Measurements from ENCODE around the gene CUL5. TPM values are rescaled to one million over a fixed set of nuclear protein-coding genes. Genes with fewer than 3 reads are reported as not detected.

CUL5 gene
- total RNA-seq, 2 donors from 2014 or later = 28.1 to 46.4 TPM

DNA sequence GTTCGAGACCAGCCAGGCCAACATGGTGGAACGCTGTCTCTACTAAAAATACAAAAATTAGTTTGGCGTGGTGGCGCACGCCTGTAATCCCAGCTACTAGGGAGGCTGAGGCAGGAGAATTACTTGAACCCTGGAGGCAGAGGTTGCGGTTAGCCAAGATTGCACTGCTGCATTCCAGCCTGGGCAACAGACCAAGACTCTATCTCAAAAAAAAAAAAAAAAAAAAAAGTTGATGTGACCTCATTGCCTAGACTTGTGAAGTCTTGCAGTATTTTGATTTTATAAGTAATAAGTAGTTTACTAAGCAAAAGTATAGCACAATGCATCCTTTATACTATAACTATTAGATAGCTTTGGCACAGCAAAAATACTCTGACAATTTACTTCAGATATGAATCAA lies 9.9 kb upstream of the CUL5 start:
- DNase-seq (ENCODE audit: low spot score) = no peak
- Histone ChIP-seq H3K27ac (no peak overlapping the region), H3K27me3 (replicated peaks; ENCODE audit: insufficient read depth) (no peaks in the 10 kb centered on the region), H3K36me3 (no peaks in the 10 kb centered on the region), H3K4me3 (no peak overlapping the region), H3K4me1 (replicated peaks) (no peaks in the 10 kb centered on the region), H3K9me3 (no peaks in the 10 kb centered on the region)
- intact Hi-C loops (cut with DNase I) = no loop called here
- TF ChIP-seq POLR2AphosphoS5 (IDR thresholded peaks at IDR 0.05) (no peak), POLR2A (IDR thresholded peaks at IDR 0.05) (no peak)
- TF ChIP-seq, protein P1, sequence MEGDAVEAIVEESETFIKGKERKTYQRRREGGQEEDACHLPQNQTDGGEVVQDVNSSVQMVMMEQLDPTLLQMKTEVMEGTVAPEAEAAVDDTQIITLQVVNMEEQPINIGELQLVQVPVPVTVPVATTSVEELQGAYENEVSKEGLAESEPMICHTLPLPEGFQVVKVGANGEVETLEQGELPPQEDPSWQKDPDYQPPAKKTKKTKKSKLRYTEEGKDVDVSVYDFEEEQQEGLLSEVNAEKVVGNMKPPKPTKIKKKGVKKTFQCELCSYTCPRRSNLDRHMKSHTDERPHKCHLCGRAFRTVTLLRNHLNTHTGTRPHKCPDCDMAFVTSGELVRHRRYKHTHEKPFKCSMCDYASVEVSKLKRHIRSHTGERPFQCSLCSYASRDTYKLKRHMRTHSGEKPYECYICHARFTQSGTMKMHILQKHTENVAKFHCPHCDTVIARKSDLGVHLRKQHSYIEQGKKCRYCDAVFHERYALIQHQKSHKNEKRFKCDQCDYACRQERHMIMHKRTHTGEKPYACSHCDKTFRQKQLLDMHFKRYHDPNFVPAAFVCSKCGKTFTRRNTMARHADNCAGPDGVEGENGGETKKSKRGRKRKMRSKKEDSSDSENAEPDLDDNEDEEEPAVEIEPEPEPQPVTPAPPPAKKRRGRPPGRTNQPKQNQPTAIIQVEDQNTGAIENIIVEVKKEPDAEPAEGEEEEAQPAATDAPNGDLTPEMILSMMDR (IDR thresholded peaks at IDR 0.05) = no peak
- 93% methylated on average over 6 of the region's 6 CpGs for WGBS

DNA sequence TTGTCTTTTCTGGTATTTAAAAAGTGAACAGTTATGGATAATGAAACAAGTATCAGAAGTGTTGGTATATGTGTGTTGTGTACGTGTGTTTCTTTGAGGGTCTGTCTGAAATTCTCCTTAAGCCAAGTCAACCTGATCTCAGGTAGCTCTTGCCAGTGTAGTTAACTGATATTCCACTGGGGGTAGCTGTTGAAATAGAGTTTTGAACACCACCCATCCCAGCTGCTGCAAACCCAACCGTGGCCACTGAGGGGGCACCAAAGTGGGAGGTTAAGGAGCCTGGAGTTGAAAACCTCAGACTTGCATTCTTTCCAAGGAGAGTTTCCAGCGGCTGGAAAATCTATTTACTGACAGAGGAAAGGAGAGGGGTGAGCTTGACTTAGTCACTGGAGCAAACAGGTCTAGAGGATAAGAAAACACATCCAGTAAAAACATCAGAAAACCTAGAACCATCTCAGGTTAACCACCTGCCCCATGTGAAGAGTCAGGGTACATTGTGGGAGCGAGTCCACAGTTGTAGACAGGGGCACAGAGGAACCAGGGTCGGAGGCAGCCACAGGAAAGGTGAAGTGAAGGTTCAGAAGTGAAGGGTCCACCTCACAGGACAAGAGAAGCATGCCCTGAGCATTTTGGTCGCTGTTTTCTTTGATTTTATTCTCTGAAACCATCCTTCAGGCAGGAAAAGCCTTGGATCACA lies 8.8 kb upstream of the CUL5 start:
- H3K9me3 ChIP-seq = no peaks in the 10 kb centered on the region
- H3K27me3 ChIP-seq (replicated peaks; ENCODE audit: insufficient read depth) = no peaks in the 10 kb centered on the region
- DNase-seq (ENCODE audit: low spot score) = no peak
- no peaks in the 10 kb centered on the region for H3K4me1 ChIP-seq (replicated peaks)
- no peaks in the 10 kb centered on the region for H3K36me3 ChIP-seq
- intact Hi-C loops (cut with DNase I) = no loop called here
- H3K27ac ChIP-seq = no peak overlapping the region
- TF ChIP-seq POLR2A (IDR thresholded peaks at IDR 0.05) (no peak), POLR2AphosphoS5 (IDR thresholded peaks at IDR 0.05) (no peak)
- TF ChIP-seq, protein P1 (IDR thresholded peaks at IDR 0.05) = no peak
- whole genome bisulfite sequencing = 31% methylated on average over 6 of the region's 6 CpGs
- no peak overlapping the region for H3K4me3 ChIP-seq

DNA sequence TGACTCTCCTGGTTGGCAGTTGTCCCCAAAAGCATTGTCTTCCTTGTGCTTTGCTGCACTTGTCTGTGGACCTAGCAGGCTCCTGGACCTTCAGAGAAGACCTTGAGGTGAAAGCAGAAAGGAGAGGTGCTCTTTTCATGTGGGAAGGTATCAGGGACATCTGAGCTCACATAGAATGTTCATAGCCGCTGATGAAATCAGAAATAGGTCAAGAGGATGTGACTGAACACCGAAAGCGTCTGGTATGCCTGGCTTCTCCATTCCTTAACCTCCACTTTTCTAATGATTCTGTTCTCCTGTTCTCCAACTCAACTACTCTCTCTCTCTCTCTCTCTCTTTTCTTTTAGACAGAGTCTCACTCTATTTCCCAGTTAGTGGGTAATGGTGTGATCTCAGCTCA lies 6.2 kb upstream of the CUL5 start:
- intact Hi-C loops (cut with DNase I) = no loop called here
- H3K27ac ChIP-seq = no peak overlapping the region
- TF ChIP-seq POLR2AphosphoS5 (IDR thresholded peaks at IDR 0.05) (no peak), POLR2A (IDR thresholded peaks at IDR 0.05) (no peak)
- TF ChIP-seq, protein P1 (IDR thresholded peaks at IDR 0.05) = no peak
- DNase-seq (ENCODE audit: low spot score) = no peak
- no peaks in the 10 kb centered on the region for H3K4me1 ChIP-seq (replicated peaks)
- no peaks in the 10 kb centered on the region for H3K27me3 ChIP-seq (replicated peaks; ENCODE audit: insufficient read depth)
- WGBS = 85% methylated on average over 3 of the region's 3 CpGs
- no peak overlapping the region for H3K4me3 ChIP-seq
- H3K9me3 ChIP-seq = no peaks in the 10 kb centered on the region
- no peaks in the 10 kb centered on the region for H3K36me3 ChIP-seq

- 86% methylated on average over 5 of the region's 5 CpGs for WGBS
- no peak for DNase-seq (ENCODE audit: low spot score)
- intact Hi-C loops (cut with DNase I) = no loop called here
- H3K4me1 ChIP-seq (replicated peaks) = no peaks in the 10 kb centered on the region
- H3K4me3 ChIP-seq = no peak overlapping the region
- no peak overlapping the region for H3K27ac ChIP-seq
- no peaks in the 10 kb centered on the region for H3K9me3 ChIP-seq
- H3K36me3 ChIP-seq = no peaks in the 10 kb centered on the region
- TF ChIP-seq POLR2A (IDR thresholded peaks at IDR 0.05) (no peak), POLR2AphosphoS5 (IDR thresholded peaks at IDR 0.05) (no peak)
- TF ChIP-seq, protein P1 (IDR thresholded peaks at IDR 0.05) = no peak
- no peaks in the 10 kb centered on the region for H3K27me3 ChIP-seq (replicated peaks; ENCODE audit: insufficient read depth)
These were observed 5.1 kb upstream of the CUL5 start for GRCh38 chr11:108003623-108004022.

GRCh38 chr11:108007819-108008218 lies 879 bp upstream of the CUL5 start:
- intact Hi-C loops (cut with DNase I) = loop anchor here (5.0 kb wide), 1 partner anchor 109 kb away; no protein-coding TSS in a partner anchor
- no peak overlapping the region for H3K27ac ChIP-seq
- H3K4me3 ChIP-seq = no peak overlapping the region
- no peaks in the 10 kb centered on the region for H3K9me3 ChIP-seq
- no peaks in the 10 kb centered on the region for H3K27me3 ChIP-seq (replicated peaks; ENCODE audit: insufficient read depth)
- H3K4me1 ChIP-seq (replicated peaks) = no peaks in the 10 kb centered on the region
- TF ChIP-seq POLR2AphosphoS5 (IDR thresholded peaks at IDR 0.05) = no peak
- no peak for DNase-seq (ENCODE audit: low spot score)
- WGBS = 94% methylated on average over 18 of the region's 18 CpGs
- no peaks in the 10 kb centered on the region for H3K36me3 ChIP-seq

Measured in prostate gland (tissue), 2 donors.